Measurements from ENCODE around the gene ZNF397.

The ZNF397 gene

DNA sequence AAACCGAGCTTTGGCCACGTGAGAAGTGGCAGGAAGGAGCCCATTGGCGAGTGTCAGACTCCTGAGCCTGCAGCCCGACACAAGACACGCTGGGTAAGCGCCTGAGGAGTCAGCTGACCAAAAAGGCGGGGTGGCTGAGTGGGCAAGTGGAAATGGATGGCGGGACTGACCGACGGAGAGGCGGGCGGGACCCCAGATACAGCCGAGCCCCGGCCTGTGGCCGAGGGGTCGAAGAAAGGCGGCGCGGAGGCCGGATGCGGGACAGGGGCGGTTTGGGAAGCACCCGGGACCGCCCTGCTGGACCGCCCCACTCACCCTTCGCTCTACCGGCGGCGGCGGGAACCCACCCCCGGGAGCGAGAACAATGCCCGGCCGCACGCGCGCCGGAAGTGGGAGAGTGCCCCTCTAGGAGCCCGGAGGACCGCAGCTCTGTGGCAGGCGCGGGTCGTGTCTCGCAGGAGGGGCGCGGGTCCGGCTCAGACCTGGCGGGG is 26.4 kb downstream of the ZNF397 start:
- Histone ChIP-seq H3K36me3 (ENCODE audit: control insufficient read depth, insufficient read depth, low read length) (no peaks in the 10 kb centered on the region), H3K4me1 (ENCODE audit: control insufficient read depth, insufficient read depth, low read length, poor library complexity, severe bottlenecking) (peaks cover 4% of the 10 kb centered on the region), H3K4me3 (ENCODE audit: insufficient read depth, low read depth, low read length, poor library complexity, severe bottlenecking) (peak overlapping the region; percentile 72), H3K27me3 (replicated peaks; ENCODE audit: control insufficient read depth, insufficient read depth, low read length, poor library complexity, severe bottlenecking) (no peaks in the 10 kb centered on the region), H3K27ac (ENCODE audit: insufficient read depth, low read length, poor library complexity, severe bottlenecking) (peak overlapping the region; percentile 71), H3K9me3 (ENCODE audit: control insufficient read depth, low read length) (no peaks in the 10 kb centered on the region)
- peak; percentile 38 to 58 (median 43) for DNase-seq

- peak in 1 of 3 donors; percentile 9 for DNase-seq
- H3K4me1 ChIP-seq (ENCODE audit: control insufficient read depth, insufficient read depth, low read length, poor library complexity, severe bottlenecking), result peaks cover 4% of the 10 kb centered on the region
- peak overlapping the region; percentile 72 for H3K4me3 ChIP-seq (ENCODE audit: insufficient read depth, low read depth, low read length, poor library complexity, severe bottlenecking)
- no peaks in the 10 kb centered on the region for H3K27me3 ChIP-seq (replicated peaks; ENCODE audit: control insufficient read depth, insufficient read depth, low read length, poor library complexity, severe bottlenecking)
- peak overlapping the region; percentile 3 for H3K27ac ChIP-seq (ENCODE audit: insufficient read depth, low read length, poor library complexity, severe bottlenecking)
- no peaks in the 10 kb centered on the region for H3K9me3 ChIP-seq (ENCODE audit: control insufficient read depth, low read length)
- H3K36me3 ChIP-seq (ENCODE audit: control insufficient read depth, insufficient read depth, low read length), result no peaks in the 10 kb centered on the region
Observed at GRCh38 chr18:35267809-35268208, 27.0 kb downstream of the ZNF397 start.

DNA sequence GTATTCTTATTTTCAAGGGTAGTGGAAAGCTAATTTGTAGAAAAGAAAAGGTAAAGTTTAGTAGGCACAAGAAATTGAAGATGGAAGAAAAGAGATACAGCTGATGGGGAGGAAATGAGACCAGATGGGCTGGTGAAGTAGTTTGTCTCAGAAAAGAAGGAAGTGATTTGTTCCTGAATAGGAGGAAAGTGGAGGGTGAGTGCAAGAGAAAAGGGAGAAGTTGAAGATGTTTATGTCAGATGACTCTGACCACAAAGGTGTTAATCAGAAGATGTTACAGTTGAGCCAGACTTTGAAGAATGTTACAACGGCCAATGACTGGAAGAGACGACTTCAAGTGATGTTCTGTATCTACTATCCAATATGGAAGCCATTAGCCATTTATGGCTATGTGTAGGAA is 28.0 kb downstream of the ZNF397 start:
- Histone ChIP-seq H3K4me1 (ENCODE audit: control insufficient read depth, insufficient read depth, low read length, poor library complexity, severe bottlenecking) (peaks cover 4% of the 10 kb centered on the region), H3K9me3 (ENCODE audit: control insufficient read depth, low read length) (no peaks in the 10 kb centered on the region), H3K27ac (ENCODE audit: insufficient read depth, low read length, poor library complexity, severe bottlenecking) (no peak overlapping the region), H3K27me3 (replicated peaks; ENCODE audit: control insufficient read depth, insufficient read depth, low read length, poor library complexity, severe bottlenecking) (no peaks in the 10 kb centered on the region), H3K36me3 (ENCODE audit: control insufficient read depth, insufficient read depth, low read length) (no peaks in the 10 kb centered on the region), H3K4me3 (ENCODE audit: insufficient read depth, low read depth, low read length, poor library complexity, severe bottlenecking) (no peak overlapping the region)
- no peak for DNase-seq

DNA sequence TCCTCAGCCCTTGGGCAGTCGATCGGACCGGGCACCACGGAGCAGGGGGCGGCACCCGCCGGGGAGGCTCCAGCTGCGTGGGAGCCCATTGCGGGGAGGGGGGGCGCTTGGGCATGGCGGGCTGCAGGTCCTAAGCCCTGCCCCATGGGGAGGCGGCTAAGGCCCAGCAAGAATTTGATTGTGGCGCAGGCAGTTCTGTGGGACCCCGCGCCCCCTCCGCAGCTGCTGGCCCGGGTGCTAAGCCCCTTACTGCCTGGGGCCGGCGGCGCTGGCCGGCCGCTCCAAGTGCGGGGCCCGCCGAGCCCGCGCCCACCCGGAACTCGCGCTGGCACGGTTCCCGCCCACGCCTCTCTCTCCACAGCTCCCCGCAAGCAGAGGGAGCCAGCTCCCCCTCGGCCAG is 30.8 kb downstream of the ZNF397 start:
- DNase-seq, result no peak
- H3K9me3 ChIP-seq (ENCODE audit: control insufficient read depth, low read length), result no peaks in the 10 kb centered on the region
- no peaks in the 10 kb centered on the region for H3K27me3 ChIP-seq (replicated peaks; ENCODE audit: control insufficient read depth, insufficient read depth, low read length, poor library complexity, severe bottlenecking)
- peaks cover 4% of the 10 kb centered on the region for H3K4me1 ChIP-seq (ENCODE audit: control insufficient read depth, insufficient read depth, low read length, poor library complexity, severe bottlenecking)
- no peak overlapping the region for H3K4me3 ChIP-seq (ENCODE audit: insufficient read depth, low read depth, low read length, poor library complexity, severe bottlenecking)
- H3K27ac ChIP-seq (ENCODE audit: insufficient read depth, low read length, poor library complexity, severe bottlenecking), result no peak overlapping the region
- no peaks in the 10 kb centered on the region for H3K36me3 ChIP-seq (ENCODE audit: control insufficient read depth, insufficient read depth, low read length)

- no peak for DNase-seq
- no peak overlapping the region for H3K4me3 ChIP-seq (ENCODE audit: insufficient read depth, low read depth, low read length, poor library complexity, severe bottlenecking)
- H3K9me3 ChIP-seq (ENCODE audit: control insufficient read depth, low read length), result no peaks in the 10 kb centered on the region
- H3K27ac ChIP-seq (ENCODE audit: insufficient read depth, low read length, poor library complexity, severe bottlenecking), result no peak overlapping the region
- H3K27me3 ChIP-seq (replicated peaks; ENCODE audit: control insufficient read depth, insufficient read depth, low read length, poor library complexity, severe bottlenecking), result no peaks in the 10 kb centered on the region
- H3K36me3 ChIP-seq (ENCODE audit: control insufficient read depth, insufficient read depth, low read length), result no peaks in the 10 kb centered on the region
- H3K4me1 ChIP-seq (ENCODE audit: control insufficient read depth, insufficient read depth, low read length, poor library complexity, severe bottlenecking), result no peaks in the 10 kb centered on the region
Observed at GRCh38 chr18:35276267-35276666, 35.4 kb downstream of the ZNF397 start.

DNA sequence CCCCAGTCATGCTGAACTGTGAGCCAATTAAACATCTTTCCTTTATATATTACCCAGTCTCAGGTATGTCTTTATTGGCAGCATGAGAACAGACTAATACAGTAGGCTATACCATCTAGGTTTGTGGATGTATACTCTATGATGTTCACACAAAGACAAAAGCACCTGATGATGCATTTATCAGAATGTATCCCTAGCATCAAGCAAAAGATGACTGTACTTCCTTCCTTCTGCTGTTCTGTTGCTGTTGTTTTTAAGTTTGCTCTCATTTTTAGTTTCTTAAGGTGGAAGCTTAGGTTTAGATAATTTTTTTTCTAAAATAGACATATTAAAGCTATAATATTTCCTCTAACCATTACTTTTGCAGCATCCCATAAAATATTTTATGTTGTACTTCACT is 36.8 kb downstream of the ZNF397 start:
- DNase-seq, result no peak
- Histone ChIP-seq H3K4me3 (ENCODE audit: insufficient read depth, low read depth, low read length, poor library complexity, severe bottlenecking) (no peak overlapping the region), H3K36me3 (ENCODE audit: control insufficient read depth, insufficient read depth, low read length) (no peaks in the 10 kb centered on the region), H3K27ac (ENCODE audit: insufficient read depth, low read length, poor library complexity, severe bottlenecking) (no peak overlapping the region), H3K4me1 (ENCODE audit: control insufficient read depth, insufficient read depth, low read length, poor library complexity, severe bottlenecking) (no peaks in the 10 kb centered on the region), H3K27me3 (replicated peaks; ENCODE audit: control insufficient read depth, insufficient read depth, low read length, poor library complexity, severe bottlenecking) (no peaks in the 10 kb centered on the region), H3K9me3 (ENCODE audit: control insufficient read depth, low read length) (no peaks in the 10 kb centered on the region)

- no peaks in the 10 kb centered on the region for H3K27me3 ChIP-seq (replicated peaks; ENCODE audit: control insufficient read depth, insufficient read depth, low read length, poor library complexity, severe bottlenecking)
- no peak overlapping the region for H3K27ac ChIP-seq (ENCODE audit: insufficient read depth, low read length, poor library complexity, severe bottlenecking)
- H3K4me1 ChIP-seq (ENCODE audit: control insufficient read depth, insufficient read depth, low read length, poor library complexity, severe bottlenecking), result no peaks in the 10 kb centered on the region
- no peak overlapping the region for H3K4me3 ChIP-seq (ENCODE audit: insufficient read depth, low read depth, low read length, poor library complexity, severe bottlenecking)
- no peaks in the 10 kb centered on the region for H3K36me3 ChIP-seq (ENCODE audit: control insufficient read depth, insufficient read depth, low read length)
- no peaks in the 10 kb centered on the region for H3K9me3 ChIP-seq (ENCODE audit: control insufficient read depth, low read length)
- no peak for DNase-seq
Observed at GRCh38 chr18:35278085-35278484, 37.3 kb downstream of the ZNF397 start.

DNA sequence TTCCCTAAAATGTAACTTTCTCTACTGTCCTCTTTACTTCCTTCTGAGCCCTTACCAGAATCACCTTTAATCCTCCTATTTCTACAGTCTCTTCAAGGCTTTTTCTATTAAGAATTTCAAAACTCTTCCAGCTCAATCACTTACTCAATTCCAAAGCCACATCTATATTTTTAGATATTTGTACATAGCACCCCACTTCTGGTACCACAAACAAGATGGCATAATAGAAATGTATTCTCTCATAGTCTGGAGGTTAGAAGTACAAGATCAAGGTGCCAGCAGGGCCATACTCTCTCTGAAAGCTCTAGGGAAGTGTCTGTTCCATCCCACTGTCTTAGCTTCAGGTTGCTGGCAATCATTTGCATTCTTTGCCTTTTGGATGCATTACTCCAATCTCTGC is 38.1 kb downstream of the ZNF397 start:
- no peak overlapping the region for H3K4me3 ChIP-seq (ENCODE audit: insufficient read depth, low read depth, low read length, poor library complexity, severe bottlenecking)
- H3K36me3 ChIP-seq (ENCODE audit: control insufficient read depth, insufficient read depth, low read length), result no peaks in the 10 kb centered on the region
- H3K27me3 ChIP-seq (replicated peaks; ENCODE audit: control insufficient read depth, insufficient read depth, low read length, poor library complexity, severe bottlenecking), result no peaks in the 10 kb centered on the region
- no peaks in the 10 kb centered on the region for H3K9me3 ChIP-seq (ENCODE audit: control insufficient read depth, low read length)
- no peak for DNase-seq
- no peaks in the 10 kb centered on the region for H3K4me1 ChIP-seq (ENCODE audit: control insufficient read depth, insufficient read depth, low read length, poor library complexity, severe bottlenecking)
- H3K27ac ChIP-seq (ENCODE audit: insufficient read depth, low read length, poor library complexity, severe bottlenecking), result no peak overlapping the region

GRCh38 chr18:35282353-35282752 is 41.5 kb downstream of the ZNF397 start:
- Histone ChIP-seq H3K36me3 (ENCODE audit: control insufficient read depth, insufficient read depth, low read length) (no peaks in the 10 kb centered on the region), H3K4me1 (ENCODE audit: control insufficient read depth, insufficient read depth, low read length, poor library complexity, severe bottlenecking) (no peaks in the 10 kb centered on the region), H3K4me3 (ENCODE audit: insufficient read depth, low read depth, low read length, poor library complexity, severe bottlenecking) (no peak overlapping the region), H3K27ac (ENCODE audit: insufficient read depth, low read length, poor library complexity, severe bottlenecking) (no peak overlapping the region), H3K9me3 (ENCODE audit: control insufficient read depth, low read length) (no peaks in the 10 kb centered on the region), H3K27me3 (replicated peaks; ENCODE audit: control insufficient read depth, insufficient read depth, low read length, poor library complexity, severe bottlenecking) (no peaks in the 10 kb centered on the region)
- no peak for DNase-seq

GRCh38 chr18:35283923-35284794 is 43.3 kb downstream of the ZNF397 start:
- no peak overlapping the region for H3K4me3 ChIP-seq (ENCODE audit: insufficient read depth, low read depth, low read length, poor library complexity, severe bottlenecking)
- no peaks in the 10 kb centered on the region for H3K27me3 ChIP-seq (replicated peaks; ENCODE audit: control insufficient read depth, insufficient read depth, low read length, poor library complexity, severe bottlenecking)
- H3K4me1 ChIP-seq (ENCODE audit: control insufficient read depth, insufficient read depth, low read length, poor library complexity, severe bottlenecking), result peaks cover 1% of the 10 kb centered on the region
- no peaks in the 10 kb centered on the region for H3K9me3 ChIP-seq (ENCODE audit: control insufficient read depth, low read length)
- DNase-seq, result no peak
- H3K27ac ChIP-seq (ENCODE audit: insufficient read depth, low read length, poor library complexity, severe bottlenecking), result no peak overlapping the region
- no peaks in the 10 kb centered on the region for H3K36me3 ChIP-seq (ENCODE audit: control insufficient read depth, insufficient read depth, low read length)
